Endothelial cell of umbilical vein (primary cell): ENCODE data around the gene PTPRK. TPM values are rescaled to one million over a fixed set of nuclear protein-coding genes. Genes with fewer than 3 reads are reported as not detected.

ENCODE experiments used
- BruUV-seq: library from RNA; stranded (reverse); fragments of 400-500 nt; replicated peaks from 2 replicates; lab custom pipeline; 2021; lab: Mats Ljungman, UMichigan
- CTCF ChIA-PET: fragments of 300-600, 350-600 bp; sonication (Branson Sonifier 250); formaldehyde crosslinking; loops from one replicate; lab custom pipeline; 2021; ENCODE audit warnings: antibody characterized with exemption, inconsistent platforms; lab: Charles Lee
- POLR2A ChIA-PET: fragments of 300-600, 350-600 bp; sonication (Branson Sonifier 250); formaldehyde crosslinking; loops from one replicate; lab custom pipeline; 2021; ENCODE audit warnings: antibody characterized with exemption, inconsistent platforms; lab: Charles Lee
- DNase-seq: peaks from one replicate; pipeline ENCODE4 v3.0.0-alpha.2; 2011; ENCODE audit warnings: low read depth, low spot score
- FAIRE-seq: peaks from 2 replicates; lab custom pipeline; 2011; peaks lifted over from hg19 to GRCh38; lab: Jason Lieb, UNC
- H2AFZ ChIP-seq: 2 replicates; pipeline ENCODE4 v1.6.0; 2012; ENCODE audit warnings: low read depth, low read length, control low read depth, inconsistent platforms
- H3K27ac ChIP-seq: 2 replicates; pipeline ENCODE4 v1.5.1; 2011; ENCODE audit warnings: low read depth, mild to moderate bottlenecking, control low read depth, low read length, moderate library complexity; ENCODE audit not compliant: insufficient read depth
- H3K27me3 ChIP-seq, 2 experiments: 2 replicates each; pipeline versions ENCODE4 v1.6.0 to v1.6.1; 2011; ENCODE audit warnings: low read length in 2 of 2, mixed read lengths in 1 of 2; ENCODE audit not compliant: control insufficient read depth in 2 of 2, insufficient read depth in 2 of 2
- H3K36me3 ChIP-seq, 2 experiments: 2 replicates in 1 of 2; 3 replicates in 1 of 2; pipeline ENCODE4 v1.5.1; 2011; ENCODE audit warnings: low read length in 2 of 2, mild to moderate bottlenecking in 1 of 2, moderate library complexity in 1 of 2; ENCODE audit not compliant: control insufficient read depth in 2 of 2, insufficient read depth in 2 of 2; ENCODE audit errors: extremely low read depth in 1 of 2
- H3K4me1 ChIP-seq: 3 replicates; pipeline ENCODE4 v1.5.1; 2011; ENCODE audit warnings: mild to moderate bottlenecking, low read length; ENCODE audit not compliant: control insufficient read depth, insufficient read depth; ENCODE audit errors: extremely low read depth
- H3K4me2 ChIP-seq: 2 replicates; pipeline ENCODE4 v1.6.1; 2011; ENCODE audit warnings: low read length, control low read depth, mixed read lengths; ENCODE audit not compliant: insufficient read depth
- H3K4me3 ChIP-seq, 3 experiments: fragments of 200-600 bp in 1 of 3; sonication (generic), shearing (Covaris generic) in 1 of 3; replicated peaks in 1 of 3; 2 replicates each; pipeline ENCODE4 v1.5.1; 2011 to 2016; ENCODE audit warnings: control low read depth in 3 of 3, low read length in 3 of 3, mild to moderate bottlenecking in 2 of 3, inconsistent platforms in 1 of 3, low read depth in 1 of 3, moderate library complexity in 1 of 3; ENCODE audit not compliant: insufficient read depth in 1 of 3
- H3K79me2 ChIP-seq: 2 replicates; pipeline ENCODE4 v1.6.0; 2012; ENCODE audit warnings: low read length, inconsistent platforms; ENCODE audit not compliant: control insufficient read depth, insufficient read depth
- H3K9ac ChIP-seq: replicated peaks from 2 replicates; pipeline ENCODE3; 2011; ENCODE audit warnings: low read length, control low read depth; ENCODE audit not compliant: insufficient read depth; ENCODE audit errors: extremely low read depth
- H3K9me1 ChIP-seq: replicated peaks from 3 replicates; pipeline ENCODE4 v1.6.0; 2011; ENCODE audit warnings: mild to moderate bottlenecking, low read length; ENCODE audit not compliant: control insufficient read depth, insufficient read depth; ENCODE audit errors: extremely low read depth
- H3K9me3 ChIP-seq: replicated peaks from 2 replicates; pipeline ENCODE4 v1.5.1; 2012; ENCODE audit warnings: low read length, inconsistent platforms; ENCODE audit not compliant: control insufficient read depth, insufficient read depth
- H4K20me1 ChIP-seq: replicated peaks from 2 replicates; pipeline ENCODE3; 2011; ENCODE audit warnings: mild to moderate bottlenecking, low read length; ENCODE audit not compliant: control insufficient read depth, insufficient read depth; ENCODE audit errors: extremely low read depth
- EZH2 ChIP-seq: IDR thresholded peaks from 2 replicates; pipeline ENCODE4 v1.6.1; 2012; ENCODE audit warnings: borderline replicate concordance, low read depth, mild to moderate bottlenecking, moderate library complexity, low read length, inconsistent platforms; ENCODE audit not compliant: severe bottlenecking
- FOS ChIP-seq: IDR thresholded peaks from 2 replicates; pipeline ENCODE4 v1.6.1; 2011; ENCODE audit warnings: mild to moderate bottlenecking, low read length, moderate library complexity, borderline replicate concordance; ENCODE audit not compliant: insufficient read depth
- GATA2 ChIP-seq: IDR thresholded peaks from 2 replicates; pipeline ENCODE4 v1.7.0; 2011; ENCODE audit warnings: low read depth, mild to moderate bottlenecking, moderate library complexity, mixed read lengths, low read length; ENCODE audit not compliant: insufficient read length, insufficient read depth
- JUN ChIP-seq: IDR thresholded peaks from 2 replicates; pipeline ENCODE4 v1.6.1; 2011; ENCODE audit warnings: borderline replicate concordance, low read depth; ENCODE audit not compliant: insufficient read length, insufficient read depth
- MYC ChIP-seq: IDR thresholded peaks from one replicate; pipeline ENCODE4 v1.6.1; 2011; ENCODE audit warnings: mild to moderate bottlenecking, low read depth, low read length
- POLR2A ChIP-seq: IDR thresholded peaks from 2 replicates; pipeline ENCODE4 v1.6.1; 2012; ENCODE audit warnings: low read depth, mild to moderate bottlenecking, control low read depth, low read length
- POLR2AphosphoS5 ChIP-seq: IDR thresholded peaks from 2 replicates; pipeline ENCODE4 v1.6.1; 2012; ENCODE audit warnings: low read depth, mild to moderate bottlenecking, control low read depth, low read length, moderate library complexity; ENCODE audit not compliant: insufficient read depth
- dilution Hi-C: fragments of 300-500 bp; cut with MboI; formaldehyde crosslinking; loops from one replicate; pipeline ENCODE4 v1.15.0; 2019; ENCODE audit warnings: low sequenced_read_pairs; ENCODE audit not compliant: extremely low pct_ligation_motif_present
- intact Hi-C: fragments of 100-400 bp; cut with micrococcal nuclease; formaldehyde crosslinking; loops from one replicate; pipeline ENCODE4 v1.10.0; 2022
- polyA plus RNA-seq, 4 experiments: library from polyadenylated mRNA; depleted of rRNA in 3 of 4; stranded (reverse) in 3 of 4; unstranded in 1 of 4; fragments of >200 nt; gene quantifications; 2 replicates each; pipeline versions ENCODE4 v1.2.1 to v1.2.3, GENCODE V29; 2011 to 2012; ENCODE audit warnings: missing spikeins in 1 of 4
- total RNA-seq: library from RNA; stranded (reverse); gene quantifications from 2 replicates; pipeline ENCODE4 v1.2.3, GENCODE V29; 2021
- TF ChIP-seq, protein P1 (sequence below), 2 donors: IDR thresholded peaks; 1 replicate in 1 of 2; 2 replicates in 1 of 2; pipeline ENCODE4 v1.5.1; 2011; ENCODE audit warnings: low read length in 2 of 2, mild to moderate bottlenecking in 2 of 2, moderate library complexity in 2 of 2, control low read depth in 1 of 2, inconsistent platforms in 1 of 2, low read depth in 1 of 2; ENCODE audit not compliant: insufficient read depth in 1 of 2; ENCODE audit errors: extremely low read depth in 1 of 2
- TF ChIP-seq, protein P2 (sequence below): IDR thresholded peaks from 2 replicates; pipeline ENCODE4 v1.6.1; 2011; ENCODE audit not compliant: insufficient read depth, insufficient read length

PTPRK gene
- total and polyA plus RNA-seq, 2 donors (not counting 3 experiments of a cell fraction or from before 2014, with no cell fraction given): 15.2 to 74.0 TPM

DNA sequence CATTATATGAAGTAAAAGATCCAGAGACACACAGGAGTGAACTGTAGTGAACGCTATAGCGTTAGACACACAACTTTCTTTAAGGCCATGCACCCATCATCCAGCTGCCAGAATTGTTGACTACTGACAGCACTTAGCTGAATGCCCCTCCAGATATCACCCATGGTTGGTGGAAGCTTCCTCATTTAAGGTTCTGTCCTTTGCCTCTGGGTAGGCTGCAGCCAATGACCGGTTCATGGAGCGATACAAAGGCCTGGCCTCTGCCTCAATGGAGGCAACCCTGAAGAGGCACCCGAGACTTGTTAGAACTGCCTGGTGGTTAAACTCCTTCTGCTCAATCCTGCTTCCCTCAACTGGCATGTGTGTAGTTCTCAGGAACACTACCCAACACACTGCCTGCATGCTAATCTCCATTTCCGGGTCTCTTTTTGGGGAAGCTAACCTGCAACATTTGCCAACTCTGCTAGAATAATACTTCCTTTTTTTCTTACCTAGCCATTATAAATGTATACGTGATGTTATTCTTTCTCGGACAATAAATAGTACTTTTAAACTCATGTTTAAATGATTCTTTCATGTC lies 569.7 kb downstream of the PTPRK start:
- no TSS peak for BruUV-seq
- no peaks in the 10 kb centered on the region for H3K36me3 ChIP-seq
- H3K4me1 ChIP-seq: no peaks in the 10 kb centered on the region
- no peaks in the 10 kb centered on the region for H3K9me1 ChIP-seq
- H2AFZ ChIP-seq: no peak overlapping the region
- dilution Hi-C loops: no loop called here
- ChIA-PET POLR2A (no interaction called here), CTCF (no interaction called here)
- intact Hi-C loops: no loop called here
- FAIRE-seq (no peak), DNase-seq (no peak)
- no peak for TF ChIP-seq GATA2
- no peak for TF ChIP-seq POLR2AphosphoS5
- TF ChIP-seq EZH2: no peak
- no peak for TF ChIP-seq MYC
- H3K27ac ChIP-seq: no peak overlapping the region
- H3K9ac ChIP-seq: no peak overlapping the region
- H4K20me1 ChIP-seq: no peaks in the 10 kb centered on the region
- no peaks in the 10 kb centered on the region for H3K27me3 ChIP-seq
- no peaks in the 10 kb centered on the region for H3K9me3 ChIP-seq
- H3K4me3 ChIP-seq: no peak overlapping the region
- H3K79me2 ChIP-seq: no peaks in the 10 kb centered on the region
- H3K4me2 ChIP-seq: no peak overlapping the region

DNA sequence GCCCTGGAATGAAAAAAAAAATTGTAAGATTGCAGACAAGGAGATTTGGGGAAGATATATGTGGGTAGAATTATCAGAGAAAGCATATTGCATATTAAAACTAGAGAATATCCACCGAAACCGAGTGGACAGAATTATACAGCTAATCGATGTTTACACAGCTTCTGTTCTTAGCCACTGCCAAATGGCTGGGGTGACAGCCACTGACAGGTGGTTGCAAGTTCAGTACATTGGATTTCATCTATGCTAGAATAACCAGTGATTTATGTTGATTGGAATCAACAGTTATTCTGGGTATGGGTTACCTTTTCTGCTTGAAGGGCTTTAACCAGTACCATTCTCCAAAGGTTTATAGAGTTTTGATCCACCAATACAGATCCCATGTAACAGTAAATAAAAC lies 571.1 kb downstream of the PTPRK start:
- H3K4me3 ChIP-seq: no peak overlapping the region
- no peaks in the 10 kb centered on the region for H4K20me1 ChIP-seq
- POLR2A ChIA-PET: no interaction called here
- DNase-seq: no peak
- intact Hi-C loops (no loop called here), dilution Hi-C loops (no loop called here)
- H3K27me3 ChIP-seq: no peaks in the 10 kb centered on the region
- no peaks in the 10 kb centered on the region for H3K9me3 ChIP-seq
- H3K4me1 ChIP-seq: no peaks in the 10 kb centered on the region
- H3K36me3 ChIP-seq: no peaks in the 10 kb centered on the region
- H3K4me2 ChIP-seq: no peak overlapping the region
- no peak overlapping the region for H3K27ac ChIP-seq
- TF ChIP-seq POLR2AphosphoS5 (no peak), POLR2A (no peak), FOS (no peak), EZH2 (no peak), GATA2 (no peak), MYC (no peak), JUN (no peak)
- TF ChIP-seq, protein P1, sequence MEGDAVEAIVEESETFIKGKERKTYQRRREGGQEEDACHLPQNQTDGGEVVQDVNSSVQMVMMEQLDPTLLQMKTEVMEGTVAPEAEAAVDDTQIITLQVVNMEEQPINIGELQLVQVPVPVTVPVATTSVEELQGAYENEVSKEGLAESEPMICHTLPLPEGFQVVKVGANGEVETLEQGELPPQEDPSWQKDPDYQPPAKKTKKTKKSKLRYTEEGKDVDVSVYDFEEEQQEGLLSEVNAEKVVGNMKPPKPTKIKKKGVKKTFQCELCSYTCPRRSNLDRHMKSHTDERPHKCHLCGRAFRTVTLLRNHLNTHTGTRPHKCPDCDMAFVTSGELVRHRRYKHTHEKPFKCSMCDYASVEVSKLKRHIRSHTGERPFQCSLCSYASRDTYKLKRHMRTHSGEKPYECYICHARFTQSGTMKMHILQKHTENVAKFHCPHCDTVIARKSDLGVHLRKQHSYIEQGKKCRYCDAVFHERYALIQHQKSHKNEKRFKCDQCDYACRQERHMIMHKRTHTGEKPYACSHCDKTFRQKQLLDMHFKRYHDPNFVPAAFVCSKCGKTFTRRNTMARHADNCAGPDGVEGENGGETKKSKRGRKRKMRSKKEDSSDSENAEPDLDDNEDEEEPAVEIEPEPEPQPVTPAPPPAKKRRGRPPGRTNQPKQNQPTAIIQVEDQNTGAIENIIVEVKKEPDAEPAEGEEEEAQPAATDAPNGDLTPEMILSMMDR (IDR thresholded peaks at IDR 0.05; ENCODE audit: extremely low read depth in 1 of 2, insufficient read depth in 1 of 2, low read depth in 1 of 2, low read length in 2 of 2): no peak
- TF ChIP-seq, protein P2, sequence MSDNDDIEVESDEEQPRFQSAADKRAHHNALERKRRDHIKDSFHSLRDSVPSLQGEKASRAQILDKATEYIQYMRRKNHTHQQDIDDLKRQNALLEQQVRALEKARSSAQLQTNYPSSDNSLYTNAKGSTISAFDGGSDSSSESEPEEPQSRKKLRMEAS: no peak
- H2AFZ ChIP-seq: no peak overlapping the region
- no peak for FAIRE-seq
- H3K9ac ChIP-seq: no peak overlapping the region
- H3K79me2 ChIP-seq: no peaks in the 10 kb centered on the region
- CTCF ChIA-PET: interaction anchor here (0.6 to 1.5 kb wide), 3 partner anchors 12 to 94 kb away, joined by 3 to 4 read pairs (median 4); no protein-coding TSS in a partner anchor
- no TSS peak for BruUV-seq
- H3K9me1 ChIP-seq: no peaks in the 10 kb centered on the region
